ENCODE measurements around the gene GPR146. TPM values are rescaled to one million over a fixed set of nuclear protein-coding genes. Genes with fewer than 3 reads are reported as not detected.

GPR146 gene
- total and polyA plus RNA-seq, 2 of the 13 experiments (the other 11 are each of a cell fraction or from before 2014, with no cell fraction given): 2.0 to 15.9 TPM

DNA sequence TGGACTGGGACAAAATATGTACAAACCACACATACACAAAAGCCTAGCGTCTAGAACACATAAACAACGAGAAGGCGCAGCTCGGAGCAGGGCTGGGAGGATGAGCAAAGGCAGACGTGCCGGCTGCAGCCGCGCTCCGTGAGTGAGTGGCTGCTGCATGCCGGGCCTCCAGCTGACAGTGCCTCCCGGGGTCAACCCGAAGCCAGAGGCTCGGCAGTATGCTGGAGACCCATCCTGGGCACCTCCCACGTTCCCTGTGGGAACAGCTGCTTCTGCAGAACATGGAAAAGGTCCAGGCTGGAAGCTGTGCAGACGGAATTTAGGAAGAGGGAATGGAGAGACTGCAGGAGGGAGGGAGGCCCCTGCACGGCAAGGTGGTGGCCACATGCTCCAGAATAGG is 3.6 kb upstream of the GPR146 start (continued):
- TF ChIP-seq NR2C2 (CRISPR knock-in tag; IDR thresholded peaks at IDR 0.05; ENCODE audit: borderline replicate concordance) (no peak), SAP130 (CRISPR knock-in tag; IDR thresholded peaks at IDR 0.05; ENCODE audit: low read depth) (peak; percentile 59; the same call in 1 of the 2 replicates), RARA (CRISPR knock-in tag; IDR thresholded peaks at IDR 0.05) (0 out of 2 replicates have a peak, but pooled peaks have one; percentile 11), PHF20 (CRISPR knock-in tag; IDR thresholded peaks at IDR 0.05) (no peak), TFAP4 (IDR thresholded peaks at IDR 0.05; ENCODE audit: borderline replicate concordance, low read depth) (peak; percentile 80), TFDP1 (CRISPR knock-in tag; IDR thresholded peaks at IDR 0.05; ENCODE audit: borderline replicate concordance) (peak; percentile 23; the same call in 1 of the 2 replicates), ZSCAN21 (CRISPR knock-in tag; IDR thresholded peaks at IDR 0.05; ENCODE audit: borderline replicate concordance) (no peak), BORCS8-MEF2B (CRISPR knock-in tag; IDR thresholded peaks at IDR 0.05) (no peak), ZFY (CRISPR knock-in tag; IDR thresholded peaks at IDR 0.05) (0 out of 2 replicates have a peak, but pooled peaks have one; percentile 34), YEATS4 (CRISPR knock-in tag; IDR thresholded peaks at IDR 0.05; ENCODE audit: borderline replicate concordance) (0 out of 2 replicates have a peak, but pooled peaks have one; percentile 22)
- TF ChIP-seq, protein P1, sequence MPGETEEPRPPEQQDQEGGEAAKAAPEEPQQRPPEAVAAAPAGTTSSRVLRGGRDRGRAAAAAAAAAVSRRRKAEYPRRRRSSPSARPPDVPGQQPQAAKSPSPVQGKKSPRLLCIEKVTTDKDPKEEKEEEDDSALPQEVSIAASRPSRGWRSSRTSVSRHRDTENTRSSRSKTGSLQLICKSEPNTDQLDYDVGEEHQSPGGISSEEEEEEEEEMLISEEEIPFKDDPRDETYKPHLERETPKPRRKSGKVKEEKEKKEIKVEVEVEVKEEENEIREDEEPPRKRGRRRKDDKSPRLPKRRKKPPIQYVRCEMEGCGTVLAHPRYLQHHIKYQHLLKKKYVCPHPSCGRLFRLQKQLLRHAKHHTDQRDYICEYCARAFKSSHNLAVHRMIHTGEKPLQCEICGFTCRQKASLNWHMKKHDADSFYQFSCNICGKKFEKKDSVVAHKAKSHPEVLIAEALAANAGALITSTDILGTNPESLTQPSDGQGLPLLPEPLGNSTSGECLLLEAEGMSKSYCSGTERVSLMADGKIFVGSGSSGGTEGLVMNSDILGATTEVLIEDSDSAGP (CRISPR knock-in tag; IDR thresholded peaks at IDR 0.05; ENCODE audit: borderline replicate concordance): 0 out of 2 replicates have a peak, but pooled peaks have one; percentile 27

All from HepG2 (cell line).